H9 (cell line): Measurements from ENCODE around the gene RANBP3. TPM values are rescaled to one million over a fixed set of nuclear protein-coding genes. Genes with fewer than 3 reads are reported as not detected.

Source experiments
- DNase-seq: peaks from one replicate; pipeline ENCODE4 v3.0.0-alpha.2; 2017
- H2AFZ ChIP-seq: one replicate; pipeline ENCODE4 v1.6.1; 2013; ENCODE audit warnings: mild to moderate bottlenecking, low read length, control low read depth, moderate library complexity
- H2AK5ac ChIP-seq: 2 replicates; pipeline ENCODE4 v1.6.1; 2013; ENCODE audit warnings: low read length, control low read depth, mixed read lengths; ENCODE audit not compliant: insufficient read length
- H2BK120ac ChIP-seq: one replicate; pipeline ENCODE4 v1.6.1; 2013; ENCODE audit warnings: low read depth, mild to moderate bottlenecking, low read length, control low read depth, inconsistent platforms; ENCODE audit not compliant: poor library complexity, severe bottlenecking
- H2BK12ac ChIP-seq: 2 replicates; pipeline ENCODE4 v1.6.1; 2013; ENCODE audit warnings: low read length, control low read depth, mixed read lengths, low read depth; ENCODE audit not compliant: insufficient read length
- H2BK15ac ChIP-seq: 2 replicates; pipeline ENCODE4 v1.6.1; 2013; ENCODE audit warnings: low read depth, low read length, control low read depth
- H2BK20ac ChIP-seq: one replicate; pipeline ENCODE4 v1.6.1; 2013; ENCODE audit warnings: low read depth, mild to moderate bottlenecking, low read length, control low read depth, inconsistent platforms; ENCODE audit not compliant: poor library complexity, severe bottlenecking
- H2BK5ac ChIP-seq: 2 replicates; pipeline ENCODE4 v1.6.1; 2013; ENCODE audit warnings: low read length, control low read depth, mixed read lengths; ENCODE audit not compliant: insufficient read length
- H3K14ac ChIP-seq: 2 replicates; pipeline ENCODE4 v1.6.1; 2013; ENCODE audit warnings: low read length, control low read depth; ENCODE audit not compliant: insufficient read depth
- H3K18ac ChIP-seq: 2 replicates; pipeline ENCODE4 v1.6.1; 2013; ENCODE audit warnings: low read depth, mild to moderate bottlenecking, mixed read lengths, low read length, control low read depth; ENCODE audit not compliant: insufficient read length
- H3K23ac ChIP-seq: 2 replicates; pipeline ENCODE4 v1.6.1; 2013; ENCODE audit warnings: low read length, control low read depth, mixed read lengths, low read depth; ENCODE audit not compliant: insufficient read length
- H3K23me2 ChIP-seq: 2 replicates; pipeline ENCODE4 v1.6.1; 2013; ENCODE audit warnings: low read depth, mild to moderate bottlenecking, mixed read lengths, low read length, control low read depth; ENCODE audit not compliant: insufficient read length, poor library complexity, severe bottlenecking
- H3K27ac ChIP-seq: 2 replicates; pipeline ENCODE4 v1.5.1; 2013; ENCODE audit warnings: low read length, control low read depth, mixed read lengths, low read depth; ENCODE audit not compliant: insufficient read length
- H3K27me3 ChIP-seq: 2 replicates; pipeline ENCODE4 v1.6.1; 2013; ENCODE audit warnings: low read length, control low read depth, inconsistent platforms; ENCODE audit not compliant: insufficient read depth
- H3K4ac ChIP-seq: 2 replicates; pipeline ENCODE4 v1.6.1; 2013; ENCODE audit warnings: low read depth, mild to moderate bottlenecking, control low read depth, inconsistent platforms, low read length, moderate library complexity
- H3K4me1 ChIP-seq: 2 replicates; pipeline ENCODE4 v1.6.1; 2013; ENCODE audit warnings: low read length, control low read depth, inconsistent platforms; ENCODE audit not compliant: insufficient read depth
- H3K4me2 ChIP-seq: 2 replicates; pipeline ENCODE4 v1.6.1; 2013; ENCODE audit warnings: low read length, control low read depth, mixed read lengths; ENCODE audit not compliant: insufficient read length, insufficient read depth
- H3K56ac ChIP-seq: 2 replicates; pipeline ENCODE4 v1.6.1; 2013; ENCODE audit warnings: low read depth, mild to moderate bottlenecking, mixed read lengths, low read length, control low read depth; ENCODE audit not compliant: insufficient read length
- H3K79me1 ChIP-seq: 2 replicates; pipeline ENCODE4 v1.6.1; 2013; ENCODE audit warnings: low read depth, mild to moderate bottlenecking, moderate library complexity, low read length, control low read depth, inconsistent platforms; ENCODE audit not compliant: insufficient read depth, poor library complexity, severe bottlenecking
- H3K79me2 ChIP-seq: 2 replicates; pipeline ENCODE4 v1.6.1; 2013; ENCODE audit warnings: low read length, control low read depth, inconsistent platforms; ENCODE audit not compliant: insufficient read depth
- H3K9ac ChIP-seq: 2 replicates; pipeline ENCODE4 v1.6.1; 2013; ENCODE audit warnings: low read length, control low read depth, mixed read lengths; ENCODE audit not compliant: insufficient read length; ENCODE audit errors: extremely low read depth
- H3K9me3 ChIP-seq: one replicate; pipeline ENCODE4 v1.6.1; 2013; ENCODE audit warnings: low read depth, low read length, inconsistent platforms; ENCODE audit not compliant: control insufficient read depth
- H3T11ph ChIP-seq: one replicate; pipeline ENCODE4 v1.6.1; 2013; ENCODE audit warnings: mild to moderate bottlenecking, low read length, control low read depth, inconsistent platforms
- H4K20me1 ChIP-seq: one replicate; pipeline ENCODE4 v1.6.1; 2013; ENCODE audit not compliant: control insufficient read depth, insufficient read length, insufficient read depth
- H4K5ac ChIP-seq: 2 replicates; pipeline ENCODE4 v1.6.1; 2013; ENCODE audit warnings: low read depth, mild to moderate bottlenecking, mixed read lengths, low read length, control low read depth; ENCODE audit not compliant: insufficient read length
- H4K8ac ChIP-seq: replicated peaks from 2 replicates; pipeline ENCODE4 v1.6.1; 2013; ENCODE audit warnings: low read length, control low read depth, mixed read lengths, low read depth; ENCODE audit not compliant: insufficient read length
- H4K91ac ChIP-seq: 2 replicates; pipeline ENCODE4 v1.6.1; 2013; ENCODE audit warnings: low read depth, mild to moderate bottlenecking, moderate library complexity, mixed read lengths, low read length, control low read depth; ENCODE audit not compliant: insufficient read length
- H3K27ac Mint-ChIP-seq, 3 experiments: 2 replicates in 2 of 3; 3 replicates in 1 of 3; pipeline ENCODE4 v1.8.0; 2020 to 2021; ENCODE audit warnings: mixed read lengths in 3 of 3, mild to moderate bottlenecking in 1 of 3, moderate library complexity in 1 of 3
- H3K27me3 Mint-ChIP-seq: 2 replicates; pipeline ENCODE4 v1.8.0; 2021; ENCODE audit warnings: low read depth, mild to moderate bottlenecking, moderate library complexity, mixed read lengths
- H3K36me3 Mint-ChIP-seq, 3 experiments: 2 replicates in 2 of 3; 3 replicates in 1 of 3; pipeline ENCODE4 v1.8.0; 2020 to 2021; ENCODE audit warnings: low read depth in 3 of 3, mixed read lengths in 3 of 3; ENCODE audit not compliant: insufficient read depth in 1 of 3
- H3K4me1 Mint-ChIP-seq, 2 experiments: 2 replicates each; pipeline ENCODE4 v1.8.0; 2020; ENCODE audit warnings: mixed read lengths in 2 of 2
- H3K4me3 Mint-ChIP-seq, 2 experiments: 2 replicates in 1 of 2; 3 replicates in 1 of 2; pipeline ENCODE4 v1.8.0; 2020 to 2021; ENCODE audit warnings: mild to moderate bottlenecking in 2 of 2, mixed read lengths in 2 of 2, moderate library complexity in 1 of 2
- H3K9me3 Mint-ChIP-seq, 2 experiments: 2 replicates in 1 of 2; 3 replicates in 1 of 2; pipeline ENCODE4 v1.8.0; 2020; ENCODE audit warnings: mild to moderate bottlenecking in 2 of 2, mixed read lengths in 2 of 2, moderate library complexity in 1 of 2
- WGBS: extraction: QIAGEN DNeasy Blood & Tissue Kit; methylation state at CpG from one replicate; pipeline ENCODE4 v1.1.7; 2013; ENCODE audit warnings: missing lambda C conversion rate, low lambda C conversion rate, mixed read lengths; ENCODE audit not compliant: insufficient read length; ENCODE audit errors: extremely low coverage; 5-methylcytosine and 5-hydroxymethylcytosine counted together
- total RNA-seq: library from RNA; stranded (reverse); gene quantifications from 2 replicates; pipeline ENCODE4 v1.2.1, GENCODE V29; 2021
- TF ChIP-seq, protein P1 (sequence below): fragments of 200-600 bp; sonication (generic); conservative IDR thresholded peaks from 3 replicates; pipeline ENCODE4 v1.8.0; 2021; ENCODE audit warnings: antibody characterized with exemption, mild to moderate bottlenecking

The RANBP3 gene
- total RNA-seq, 1 experiment from 2014 or later: 86.5 TPM

DNA sequence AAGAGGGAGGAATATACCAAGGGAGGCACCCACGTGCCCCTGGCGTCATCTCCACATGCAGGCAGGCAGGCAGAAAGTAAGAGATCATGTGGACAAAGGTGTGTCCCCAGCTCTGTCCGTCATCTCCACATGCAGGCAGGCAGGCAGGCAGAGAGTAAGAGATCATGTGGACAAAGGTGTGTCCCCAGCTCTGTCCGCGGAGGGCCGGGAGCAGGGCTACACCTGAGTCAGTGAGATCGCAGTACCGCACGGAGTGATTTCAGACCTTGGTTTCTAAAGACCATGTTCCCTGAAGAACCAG is 41.7 kb downstream of the RANBP3 start:
- H3K27ac ChIP-seq: no peak overlapping the region
- peaks cover 0 to 9% of the 10 kb centered on the region in 2 experiments; a peak in 1 of 4 replicates for H3K4me1 Mint-ChIP-seq
- no CpG with 5 or more reads among the region's 9 CpGs for WGBS

More for the DNA sequence above, 41.7 kb downstream of the RANBP3 start:
- Histone ChIP-seq H3T11ph (no peak overlapping the region), H3K9ac (no peak overlapping the region), H3K4me2 (no peak overlapping the region), H3K18ac (no peak overlapping the region), H2AK5ac (no peak overlapping the region), H3K79me1 (no peaks in the 10 kb centered on the region), H3K23ac (no peak overlapping the region), H4K20me1 (no peaks in the 10 kb centered on the region), H2BK120ac (no peak overlapping the region), H4K8ac (no peak overlapping the region), H3K9me3 (no peaks in the 10 kb centered on the region), H4K91ac (no peak overlapping the region), H4K5ac (no peak overlapping the region), H2BK12ac (no peak overlapping the region), H3K23me2 (no peaks in the 10 kb centered on the region), H3K14ac (no peak overlapping the region), H2AFZ (no peak overlapping the region), H3K27me3 (no peaks in the 10 kb centered on the region), H3K4ac (no peak overlapping the region), H2BK20ac (no peak overlapping the region), H2BK15ac (no peak overlapping the region), H3K4me1 (no peaks in the 10 kb centered on the region), H3K79me2 (no peaks in the 10 kb centered on the region), H2BK5ac (no peak overlapping the region), H3K56ac (no peak overlapping the region)
- H3K27ac Mint-ChIP-seq: peak overlapping the region in 1 of 3 experiments; percentile 49; a peak in 1 of 7 replicates
- no peaks in the 10 kb centered on the region; the same call in 1 of the 2 replicates for H3K27me3 Mint-ChIP-seq
- DNase-seq: no peak
- H3K9me3 Mint-ChIP-seq: no peaks in the 10 kb centered on the region
- peaks cover 8 to 63% (median 50%) of the 10 kb centered on the region in 3 experiments; a peak in 6 of 7 replicates for H3K36me3 Mint-ChIP-seq
- TF ChIP-seq, protein P1, sequence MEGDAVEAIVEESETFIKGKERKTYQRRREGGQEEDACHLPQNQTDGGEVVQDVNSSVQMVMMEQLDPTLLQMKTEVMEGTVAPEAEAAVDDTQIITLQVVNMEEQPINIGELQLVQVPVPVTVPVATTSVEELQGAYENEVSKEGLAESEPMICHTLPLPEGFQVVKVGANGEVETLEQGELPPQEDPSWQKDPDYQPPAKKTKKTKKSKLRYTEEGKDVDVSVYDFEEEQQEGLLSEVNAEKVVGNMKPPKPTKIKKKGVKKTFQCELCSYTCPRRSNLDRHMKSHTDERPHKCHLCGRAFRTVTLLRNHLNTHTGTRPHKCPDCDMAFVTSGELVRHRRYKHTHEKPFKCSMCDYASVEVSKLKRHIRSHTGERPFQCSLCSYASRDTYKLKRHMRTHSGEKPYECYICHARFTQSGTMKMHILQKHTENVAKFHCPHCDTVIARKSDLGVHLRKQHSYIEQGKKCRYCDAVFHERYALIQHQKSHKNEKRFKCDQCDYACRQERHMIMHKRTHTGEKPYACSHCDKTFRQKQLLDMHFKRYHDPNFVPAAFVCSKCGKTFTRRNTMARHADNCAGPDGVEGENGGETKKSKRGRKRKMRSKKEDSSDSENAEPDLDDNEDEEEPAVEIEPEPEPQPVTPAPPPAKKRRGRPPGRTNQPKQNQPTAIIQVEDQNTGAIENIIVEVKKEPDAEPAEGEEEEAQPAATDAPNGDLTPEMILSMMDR: no peak
- no peak overlapping the region for H3K4me3 Mint-ChIP-seq
